Stimulated activated CD8-positive, alpha-beta memory T cell treated with anti-CD3 and anti-CD28 coated beads, Interleukin-4, amount 100 ng/mL, for 48 hours (primary cell): Measurements from ENCODE around the gene ACSBG1.

Experiments used
- DNase-seq: peaks from one replicate; pipeline ENCODE4 v3.0.0-alpha.2; 2020

The ACSBG1 gene

GRCh38 chr15:78201281-78202190, 32.8 kb downstream of the ACSBG1 start:
- DNase-seq: no peak

- no peak for DNase-seq
Observed at GRCh38 chr15:78200276-78200930, 34.0 kb downstream of the ACSBG1 start.

- DNase-seq: no peak
Observed at GRCh38 chr15:78197632-78198031, 36.7 kb downstream of the ACSBG1 start.

GRCh38 chr15:78195735-78196201, 38.6 kb downstream of the ACSBG1 start:
- peak; percentile 58 for DNase-seq

- DNase-seq: no peak
Observed at GRCh38 chr15:78194568-78194925, 39.8 kb downstream of the ACSBG1 start.

GRCh38 chr15:78193731-78194567, 40.4 kb downstream of the ACSBG1 start:
- peak; percentile 19 for DNase-seq

DNA sequence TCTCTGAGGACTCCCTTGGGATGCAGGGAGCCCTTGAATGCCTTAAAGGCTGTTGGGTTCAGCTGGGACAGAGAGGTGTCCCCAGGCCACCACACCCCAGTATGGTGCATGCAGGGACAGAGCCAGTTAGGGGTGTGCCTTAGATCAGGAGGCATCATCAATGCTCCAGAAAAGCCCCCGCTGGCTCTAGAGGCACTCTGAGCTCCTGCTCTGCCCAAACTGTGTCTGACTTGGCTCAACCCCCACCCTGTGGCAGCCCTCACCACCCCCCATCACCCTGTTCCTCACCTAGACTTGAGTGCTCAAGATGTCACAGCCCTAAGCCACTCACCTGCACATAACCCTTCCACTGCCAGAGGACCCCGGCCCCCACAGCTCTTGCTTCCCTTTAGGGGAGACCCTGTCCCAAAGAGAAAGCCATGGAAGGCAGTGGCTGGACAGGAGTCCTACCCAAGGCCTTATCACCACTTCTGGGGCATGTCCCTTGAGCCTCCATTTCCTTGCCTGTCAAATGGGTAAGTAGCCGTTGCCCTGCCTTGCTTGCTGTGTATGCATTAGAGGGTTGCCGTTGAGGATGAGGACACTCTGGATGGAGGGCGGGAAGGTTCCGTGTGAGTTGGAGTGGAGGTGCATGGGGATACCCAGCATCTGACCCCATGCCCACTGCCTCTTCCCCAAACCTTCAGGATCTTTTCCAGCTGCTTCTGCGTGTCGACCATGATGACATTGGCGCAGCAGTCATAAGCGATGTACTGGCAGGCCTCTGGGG, 41.4 kb downstream of the ACSBG1 start:
- DNase-seq: peak; percentile 5

- DNase-seq: no peak
Observed at GRCh38 chr15:78182821-78183220, 51.5 kb downstream of the ACSBG1 start.

DNA sequence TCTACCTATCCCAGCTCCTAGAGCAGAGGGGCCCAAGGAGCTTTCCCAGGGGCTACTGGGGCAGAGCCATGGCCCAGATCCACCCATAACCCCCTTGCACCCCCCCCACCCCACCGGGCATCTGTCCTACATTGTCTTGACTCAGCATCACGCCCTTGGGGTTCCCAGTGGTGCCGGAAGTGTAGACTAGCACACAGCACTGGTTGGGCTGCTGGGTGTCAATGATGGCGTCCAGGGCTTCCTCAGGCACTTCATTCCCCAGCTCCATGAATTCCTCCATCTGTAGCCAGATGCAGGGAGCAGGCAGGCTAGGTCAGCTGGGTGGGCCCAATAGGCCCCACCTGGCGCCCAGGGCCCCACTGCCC, 52.0 kb downstream of the ACSBG1 start:
- DNase-seq: no peak

GRCh38 chr15:78179906-78180305, 54.5 kb downstream of the ACSBG1 start:
- DNase-seq: no peak

GRCh38 chr15:78179286-78179840, 55.0 kb downstream of the ACSBG1 start:
- DNase-seq: no peak

- no peak for DNase-seq
Observed at GRCh38 chr15:78178064-78178463, 56.3 kb downstream of the ACSBG1 start.

GRCh38 chr15:78177447-78177873, 56.9 kb downstream of the ACSBG1 start:
- peak; percentile 65 for DNase-seq

DNA sequence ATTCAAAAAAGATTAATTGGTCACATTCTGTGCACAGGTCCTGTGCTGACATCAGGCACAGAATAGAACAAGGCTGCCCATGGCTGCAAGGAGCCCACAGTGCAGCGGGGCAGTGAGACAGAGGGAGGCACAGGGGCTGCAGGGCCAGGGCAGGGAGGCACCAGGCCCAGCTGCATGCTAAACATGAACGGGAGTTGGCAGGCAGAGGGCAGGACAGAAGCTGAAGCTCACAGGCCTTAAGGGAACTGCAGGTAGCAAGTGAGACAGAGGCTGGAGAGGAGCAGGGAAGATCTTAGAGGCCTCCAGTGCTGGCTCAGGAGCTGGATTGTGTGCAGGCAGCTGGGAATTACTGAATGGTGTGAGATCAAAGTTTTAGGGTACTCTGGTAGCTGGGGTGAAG, 59.0 kb downstream of the ACSBG1 start:
- DNase-seq: no peak

GRCh38 chr15:78174401-78174800, 60.0 kb downstream of the ACSBG1 start:
- DNase-seq: peak; percentile 34

GRCh38 chr15:78171864-78172472, 62.4 kb downstream of the ACSBG1 start:
- no peak for DNase-seq

DNA sequence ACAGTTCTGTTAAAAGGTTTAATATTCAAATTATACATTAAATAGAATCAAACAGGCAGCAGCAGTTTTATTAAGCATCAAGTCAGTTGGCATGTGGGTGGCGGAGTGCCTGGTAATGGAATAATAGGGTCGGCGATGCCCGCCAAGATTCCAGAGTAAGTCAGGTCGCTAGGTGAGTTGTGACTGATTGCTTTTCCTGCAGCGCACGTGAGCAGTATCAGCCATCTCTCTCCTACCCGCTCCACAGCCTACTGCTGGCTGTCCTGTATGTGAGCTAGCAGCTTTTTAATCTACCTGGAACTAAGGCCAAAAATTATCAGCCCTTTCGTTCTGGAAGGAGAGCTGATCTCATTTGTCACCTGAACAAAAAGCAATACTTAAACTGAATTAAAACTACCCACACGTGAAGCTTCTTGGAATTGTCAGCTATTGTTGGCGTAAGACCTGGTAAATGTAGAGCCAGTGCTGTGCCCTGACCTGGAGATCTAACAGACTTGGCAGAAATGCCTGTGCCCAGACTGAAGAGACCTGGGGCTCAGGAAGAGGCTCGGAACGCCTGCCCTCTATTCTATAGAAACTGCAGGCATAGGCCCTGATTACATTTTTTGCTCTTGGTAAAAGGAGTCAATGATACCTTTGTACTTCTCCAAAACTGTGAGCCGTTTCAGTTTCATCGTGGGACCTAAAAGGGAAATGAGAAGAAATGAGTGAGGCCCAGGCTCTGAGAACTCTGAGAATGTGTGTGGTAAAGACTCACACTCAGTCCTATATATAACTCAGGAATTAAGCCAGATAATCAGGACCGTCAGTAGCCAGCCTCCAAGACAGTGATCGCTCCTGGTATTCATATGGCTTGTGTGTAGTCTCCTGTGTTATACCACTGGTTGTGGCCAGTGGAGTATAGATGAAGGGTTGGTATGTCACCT, 63.3 kb downstream of the ACSBG1 start:
- DNase-seq: no peak

- no peak for DNase-seq
Observed at GRCh38 chr15:78168608-78169007, 65.8 kb downstream of the ACSBG1 start.

DNA sequence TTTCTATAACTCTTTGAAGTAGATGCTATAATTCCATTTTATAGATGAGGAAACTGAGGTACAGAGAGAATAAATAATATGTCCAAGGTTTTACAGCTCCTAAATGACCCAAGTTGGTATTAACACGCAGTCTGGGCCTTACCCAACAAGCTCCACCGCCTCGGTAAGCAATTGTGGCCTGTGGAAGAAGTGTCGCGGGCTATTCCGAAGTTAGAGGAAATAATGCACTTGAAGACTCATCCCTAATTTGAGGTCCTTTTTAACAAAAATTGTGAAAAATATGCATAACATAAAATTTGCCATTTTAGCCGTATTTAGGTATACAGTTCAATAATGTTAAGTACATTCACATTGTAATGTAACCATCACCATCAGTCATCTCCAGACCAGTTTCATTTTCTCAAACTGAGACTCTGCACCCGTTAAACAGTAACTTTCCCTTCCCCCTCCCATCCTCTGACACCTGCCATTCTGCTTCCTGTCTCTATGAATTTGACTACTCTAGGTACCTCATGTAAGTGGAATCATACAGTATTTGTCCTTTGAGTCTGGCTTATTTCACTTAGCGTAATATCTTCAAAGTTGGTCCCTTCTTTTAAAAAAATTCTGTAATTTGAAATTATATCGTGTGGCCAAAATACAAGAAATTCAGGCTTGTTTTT, 67.0 kb downstream of the ACSBG1 start:
- no peak for DNase-seq

DNA sequence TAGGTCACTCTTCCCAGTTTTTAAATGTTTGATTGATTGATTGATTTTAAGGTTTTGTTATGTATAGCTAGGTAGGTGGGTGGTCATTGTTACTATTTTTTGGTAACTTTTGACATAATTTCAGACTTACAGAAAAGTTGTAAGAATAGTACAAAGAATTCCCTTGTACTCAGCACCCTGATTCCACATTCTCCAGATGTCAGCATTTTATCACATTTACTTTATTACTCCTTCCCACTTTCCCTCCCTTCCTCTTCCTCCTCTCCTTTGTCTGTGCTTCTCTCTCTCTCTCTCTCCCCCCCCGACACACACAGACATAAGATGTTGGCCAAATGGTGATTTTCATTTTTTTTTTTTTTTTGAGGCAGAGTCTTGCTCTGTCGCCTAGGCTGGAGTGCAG, 70.4 kb downstream of the ACSBG1 start:
- no peak for DNase-seq
